Hepatocyte (in vitro differentiated cells): ENCODE data around the gene GLS.

Experiments
- CTCF ChIP-seq: fragments of 200-600 bp; sonication (generic); IDR thresholded peaks from 2 replicates; pipeline ENCODE4 v1.5.1; 2016; ENCODE audit warnings: antibody characterized with exemption, mild to moderate bottlenecking; ENCODE audit not compliant: poor library complexity
- EZH2 ChIP-seq: fragments of 200-600 bp; sonication (generic); IDR thresholded peaks from 2 replicates; pipeline ENCODE4 v1.6.1; 2016; ENCODE audit warnings: antibody characterized with exemption, mild to moderate bottlenecking, borderline replicate concordance
- EZH2phosphoT487 ChIP-seq: fragments of 200-600 bp; sonication (generic); IDR thresholded peaks from one replicate; pipeline ENCODE4 v1.6.1; 2018; ENCODE audit warnings: antibody characterized with exemption, mild to moderate bottlenecking, low read depth, moderate library complexity; ENCODE audit not compliant: unreplicated experiment, severe bottlenecking

GRCh38 chr2:190987938-190988337, 107.3 kb downstream of the GLS start:
- TF ChIP-seq CTCF: no peak
- no peak for TF ChIP-seq EZH2
- TF ChIP-seq EZH2phosphoT487: no peak
